Parathyroid adenoma (tissue), 2 donors: Measurements from ENCODE around the gene CNN3.
A peak's percentile ranks its signal among the peaks of the same experiment; 100 is the strongest.

ENCODE experiments used
- H2AFZ ChIP-seq: fragments of 300-600 bp; sonication (generic); one replicate; pipeline ENCODE4 v1.7.0; 2017; ENCODE audit warnings: antibody characterized with exemption, mild to moderate bottlenecking
- H3K27ac ChIP-seq: fragments of 300-600 bp; sonication (generic); one replicate; pipeline ENCODE4 v1.7.0; 2017
- H3K27me3 ChIP-seq: fragments of 300-600 bp; sonication (generic); one replicate; pipeline ENCODE4 v1.7.0; 2017; ENCODE audit warnings: low read length; ENCODE audit not compliant: control insufficient read depth, insufficient read depth
- H3K36me3 ChIP-seq: fragments of 300-600 bp; sonication (generic); one replicate; pipeline ENCODE4 v1.7.0; 2017; ENCODE audit warnings: low read length; ENCODE audit not compliant: control insufficient read depth, insufficient read depth
- H3K4me1 ChIP-seq: fragments of 300-600 bp; sonication (generic); one replicate; pipeline ENCODE4 v1.7.0; 2017; ENCODE audit warnings: control low read depth
- H3K4me2 ChIP-seq: fragments of 300-600 bp; sonication (generic); one replicate; pipeline ENCODE4 v1.7.0; 2017; ENCODE audit warnings: low read length
- H3K4me3 ChIP-seq: fragments of 300-600 bp; sonication (generic); one replicate; pipeline ENCODE4 v1.7.0; 2017; ENCODE audit warnings: low read depth, low read length
- H3K79me2 ChIP-seq: fragments of 300-600 bp; sonication (generic); one replicate; pipeline ENCODE4 v1.7.0; 2017; ENCODE audit warnings: control low read depth
- H3K9ac ChIP-seq: fragments of 300-600 bp; sonication (generic); one replicate; pipeline ENCODE4 v1.7.0; 2017; ENCODE audit warnings: mild to moderate bottlenecking
- H3K9me3 ChIP-seq: fragments of 300-600 bp; sonication (generic); one replicate; pipeline ENCODE4 v1.7.0; 2017; ENCODE audit warnings: low read length; ENCODE audit not compliant: control insufficient read depth
- TF ChIP-seq, protein P1 (sequence below): fragments of 300-600 bp; sonication (generic); IDR thresholded peaks from one replicate; pipeline ENCODE4 v1.7.0; 2017; ENCODE audit warnings: antibody characterized with exemption, mild to moderate bottlenecking
- donor health status: primary hyperparathyroidism.

CNN3 gene

DNA sequence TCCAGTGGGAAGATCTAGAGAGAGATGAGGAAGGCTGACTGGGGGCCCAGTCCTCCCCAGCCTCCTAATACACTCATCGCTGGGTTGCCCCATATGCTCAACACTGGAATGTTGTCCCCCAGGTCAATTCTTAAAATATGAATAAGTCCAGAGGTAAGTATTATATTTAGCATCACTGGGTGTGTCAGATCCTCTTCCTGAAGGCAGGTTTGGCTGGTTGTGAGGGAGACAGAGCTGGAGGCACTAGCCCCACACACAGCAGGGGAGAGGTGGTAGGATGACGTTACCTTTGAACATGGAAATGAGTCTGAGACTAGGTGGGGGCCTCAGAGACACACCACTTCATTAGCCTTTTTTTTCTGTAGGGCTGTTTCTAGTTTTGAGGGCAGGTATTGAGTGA lies 64.2 kb downstream of the CNN3 start:
- Histone ChIP-seq H3K36me3 (no peaks in the 10 kb centered on the region), H3K4me1 (peaks cover 3% of the 10 kb centered on the region), H3K27me3 (no peaks in the 10 kb centered on the region), H3K27ac (peak overlapping the region; percentile 36), H3K9ac (no peak overlapping the region), H2AFZ (no peak overlapping the region), H3K9me3 (no peaks in the 10 kb centered on the region), H3K4me3 (no peak overlapping the region), H3K4me2 (no peak overlapping the region), H3K79me2 (no peaks in the 10 kb centered on the region)
- TF ChIP-seq, protein P1, sequence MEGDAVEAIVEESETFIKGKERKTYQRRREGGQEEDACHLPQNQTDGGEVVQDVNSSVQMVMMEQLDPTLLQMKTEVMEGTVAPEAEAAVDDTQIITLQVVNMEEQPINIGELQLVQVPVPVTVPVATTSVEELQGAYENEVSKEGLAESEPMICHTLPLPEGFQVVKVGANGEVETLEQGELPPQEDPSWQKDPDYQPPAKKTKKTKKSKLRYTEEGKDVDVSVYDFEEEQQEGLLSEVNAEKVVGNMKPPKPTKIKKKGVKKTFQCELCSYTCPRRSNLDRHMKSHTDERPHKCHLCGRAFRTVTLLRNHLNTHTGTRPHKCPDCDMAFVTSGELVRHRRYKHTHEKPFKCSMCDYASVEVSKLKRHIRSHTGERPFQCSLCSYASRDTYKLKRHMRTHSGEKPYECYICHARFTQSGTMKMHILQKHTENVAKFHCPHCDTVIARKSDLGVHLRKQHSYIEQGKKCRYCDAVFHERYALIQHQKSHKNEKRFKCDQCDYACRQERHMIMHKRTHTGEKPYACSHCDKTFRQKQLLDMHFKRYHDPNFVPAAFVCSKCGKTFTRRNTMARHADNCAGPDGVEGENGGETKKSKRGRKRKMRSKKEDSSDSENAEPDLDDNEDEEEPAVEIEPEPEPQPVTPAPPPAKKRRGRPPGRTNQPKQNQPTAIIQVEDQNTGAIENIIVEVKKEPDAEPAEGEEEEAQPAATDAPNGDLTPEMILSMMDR, result no peak

GRCh38 chr1:94859174-94859573 lies 67.7 kb downstream of the CNN3 start:
- no peaks in the 10 kb centered on the region for H3K36me3 ChIP-seq
- no peaks in the 10 kb centered on the region for H3K79me2 ChIP-seq
- H3K9ac ChIP-seq, result no peak overlapping the region
- H3K27ac ChIP-seq, result no peak overlapping the region
- peaks cover 3% of the 10 kb centered on the region for H3K4me1 ChIP-seq
- TF ChIP-seq, protein P1, result no peak
- no peak overlapping the region for H3K4me3 ChIP-seq
- H3K27me3 ChIP-seq, result no peaks in the 10 kb centered on the region
- H3K9me3 ChIP-seq, result no peaks in the 10 kb centered on the region
- H3K4me2 ChIP-seq, result no peak overlapping the region
- no peak overlapping the region for H2AFZ ChIP-seq

DNA sequence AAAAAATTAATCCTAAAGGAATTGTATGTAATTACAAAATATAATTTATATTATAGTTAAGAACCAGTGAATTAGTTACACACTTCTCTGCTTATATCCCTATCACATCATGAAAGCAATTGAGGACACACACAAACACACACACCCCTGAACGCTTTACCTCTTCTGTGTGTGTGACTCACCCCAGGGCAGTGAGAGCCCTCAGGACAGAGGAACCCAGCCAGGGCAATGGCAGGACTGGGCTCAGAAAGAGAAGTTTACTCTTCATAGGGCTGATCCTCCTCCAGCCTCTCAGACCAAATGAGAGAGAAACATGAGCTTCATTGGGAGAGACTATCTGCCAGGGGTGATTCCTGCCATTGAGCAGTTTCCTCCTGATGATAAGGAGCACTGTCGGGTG lies 68.6 kb downstream of the CNN3 start:
- TF ChIP-seq, protein P1, result no peak
- Histone ChIP-seq H3K27me3 (no peaks in the 10 kb centered on the region), H3K9ac (no peak overlapping the region), H3K4me2 (no peak overlapping the region), H3K36me3 (no peaks in the 10 kb centered on the region), H3K27ac (no peak overlapping the region), H3K9me3 (no peaks in the 10 kb centered on the region), H2AFZ (no peak overlapping the region), H3K4me3 (no peak overlapping the region), H3K4me1 (no peaks in the 10 kb centered on the region), H3K79me2 (no peaks in the 10 kb centered on the region)

- Histone ChIP-seq H3K4me1 (no peaks in the 10 kb centered on the region), H3K27me3 (no peaks in the 10 kb centered on the region), H2AFZ (no peak overlapping the region), H3K9ac (no peak overlapping the region), H3K79me2 (no peaks in the 10 kb centered on the region), H3K4me2 (no peak overlapping the region), H3K36me3 (no peaks in the 10 kb centered on the region), H3K4me3 (no peak overlapping the region), H3K9me3 (no peaks in the 10 kb centered on the region), H3K27ac (no peak overlapping the region)
- TF ChIP-seq, protein P1, result no peak
These were observed 70.0 kb downstream of the CNN3 start for GRCh38 chr1:94856868-94857267.

DNA sequence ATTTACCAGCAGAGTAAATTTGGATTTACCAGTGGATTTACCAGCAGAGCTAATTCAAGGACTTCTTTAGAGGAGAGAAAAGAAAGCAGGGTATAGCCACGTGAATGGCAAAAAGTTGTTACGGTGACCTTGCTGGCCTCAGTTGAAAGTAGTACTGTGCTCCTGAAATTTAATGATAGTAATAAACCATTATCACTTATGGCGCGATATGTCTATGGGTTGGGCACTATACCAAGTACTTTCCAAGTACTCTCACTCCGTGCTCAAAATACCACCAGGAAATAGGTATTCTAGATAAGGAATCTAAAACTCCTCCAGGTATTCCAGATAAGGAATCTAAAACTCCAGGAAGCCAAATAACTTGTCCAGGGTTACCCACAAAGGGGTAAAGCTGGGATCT lies 70.9 kb downstream of the CNN3 start:
- H3K9me3 ChIP-seq, result no peaks in the 10 kb centered on the region
- no peaks in the 10 kb centered on the region for H3K4me1 ChIP-seq
- no peaks in the 10 kb centered on the region for H3K36me3 ChIP-seq
- no peaks in the 10 kb centered on the region for H3K79me2 ChIP-seq
- no peak overlapping the region for H3K27ac ChIP-seq
- no peak overlapping the region for H2AFZ ChIP-seq
- TF ChIP-seq, protein P1, result no peak
- H3K9ac ChIP-seq, result no peak overlapping the region
- no peak overlapping the region for H3K4me2 ChIP-seq
- no peaks in the 10 kb centered on the region for H3K27me3 ChIP-seq
- no peak overlapping the region for H3K4me3 ChIP-seq
